Tibial nerve (tissue), 3 donors: Measurements from ENCODE around the gene SBK2.

Source experiments
- POLR2A ChIP-seq, 2 donors: fragments of 450-650 bp; IDR thresholded peaks; one replicate each; pipeline ENCODE4 v1.6.1; 2017; ENCODE audit warnings: antibody characterized with exemption in 2 of 2, mild to moderate bottlenecking in 2 of 2, moderate library complexity in 2 of 2
- TF ChIP-seq, protein P1 (sequence below), 5 experiments: fragments of 200-600 bp in 3 of 5; fragments of 450-650 bp in 2 of 5; sonication (generic) in 3 of 5; IDR thresholded peaks; one replicate each; pipeline ENCODE4 v1.5.1; 2016 to 2019; ENCODE audit warnings: antibody characterized with exemption in 5 of 5, mild to moderate bottlenecking in 3 of 5, moderate library complexity in 2 of 5

DNA sequence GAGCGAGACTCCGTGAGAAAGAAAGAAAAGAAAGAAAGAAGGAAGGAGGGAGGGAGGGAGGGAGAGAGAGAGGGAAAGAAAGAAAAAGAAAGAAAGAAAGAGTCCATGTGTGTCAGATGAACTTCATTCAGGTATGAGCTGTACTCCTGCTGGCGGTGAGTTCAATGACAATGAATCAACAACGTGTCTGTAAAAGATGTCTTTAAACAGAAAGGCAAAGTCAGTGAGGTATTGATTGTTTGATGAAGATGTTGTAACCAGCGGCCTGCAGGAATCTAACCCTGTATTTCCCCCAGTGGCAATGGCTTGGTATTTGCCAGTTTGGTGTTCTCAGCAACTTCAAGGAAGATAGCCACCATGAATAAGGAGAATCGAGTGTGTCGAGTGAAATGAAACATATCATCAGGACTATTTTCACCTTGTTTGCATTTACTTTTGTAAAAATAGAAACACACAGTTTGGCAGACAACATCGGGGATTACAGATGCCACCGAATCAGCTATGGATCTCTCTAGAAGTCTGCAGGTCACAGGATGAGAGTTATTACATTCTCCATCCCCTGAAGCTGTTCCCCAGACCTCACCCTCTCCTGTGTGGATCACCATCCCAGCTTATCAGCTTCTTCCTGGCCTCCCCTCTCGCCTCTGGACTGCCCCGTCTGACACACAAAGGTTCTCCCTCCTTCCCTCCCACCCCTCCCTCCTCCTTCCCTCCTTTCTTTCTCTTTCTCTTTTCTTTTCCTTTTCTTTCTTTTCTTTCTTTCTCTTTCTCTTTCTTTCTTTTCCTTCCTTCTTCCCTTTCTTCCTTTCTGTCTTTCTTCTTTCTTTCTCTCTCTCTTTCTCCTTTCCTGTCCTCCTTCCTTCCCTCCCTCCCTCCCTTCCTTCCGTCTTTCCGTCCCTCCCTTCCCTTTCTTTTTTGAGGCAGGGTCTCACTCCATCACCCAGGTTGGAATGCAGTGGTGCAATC, 16.6 kb upstream of the SBK2 start:
- no peak for TF ChIP-seq POLR2A (IDR thresholded peaks at IDR 0.05)
- TF ChIP-seq, protein P1, sequence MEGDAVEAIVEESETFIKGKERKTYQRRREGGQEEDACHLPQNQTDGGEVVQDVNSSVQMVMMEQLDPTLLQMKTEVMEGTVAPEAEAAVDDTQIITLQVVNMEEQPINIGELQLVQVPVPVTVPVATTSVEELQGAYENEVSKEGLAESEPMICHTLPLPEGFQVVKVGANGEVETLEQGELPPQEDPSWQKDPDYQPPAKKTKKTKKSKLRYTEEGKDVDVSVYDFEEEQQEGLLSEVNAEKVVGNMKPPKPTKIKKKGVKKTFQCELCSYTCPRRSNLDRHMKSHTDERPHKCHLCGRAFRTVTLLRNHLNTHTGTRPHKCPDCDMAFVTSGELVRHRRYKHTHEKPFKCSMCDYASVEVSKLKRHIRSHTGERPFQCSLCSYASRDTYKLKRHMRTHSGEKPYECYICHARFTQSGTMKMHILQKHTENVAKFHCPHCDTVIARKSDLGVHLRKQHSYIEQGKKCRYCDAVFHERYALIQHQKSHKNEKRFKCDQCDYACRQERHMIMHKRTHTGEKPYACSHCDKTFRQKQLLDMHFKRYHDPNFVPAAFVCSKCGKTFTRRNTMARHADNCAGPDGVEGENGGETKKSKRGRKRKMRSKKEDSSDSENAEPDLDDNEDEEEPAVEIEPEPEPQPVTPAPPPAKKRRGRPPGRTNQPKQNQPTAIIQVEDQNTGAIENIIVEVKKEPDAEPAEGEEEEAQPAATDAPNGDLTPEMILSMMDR (IDR thresholded peaks at IDR 0.05): no peak
